ENCODE measurements around the gene CHRDL1.
"Not testable (repeated sequence)": the region's sequence is repeated elsewhere in the genome, so short reads cannot be mapped to it uniquely, and the experiment has no call there.

The CHRDL1 gene

DNA sequence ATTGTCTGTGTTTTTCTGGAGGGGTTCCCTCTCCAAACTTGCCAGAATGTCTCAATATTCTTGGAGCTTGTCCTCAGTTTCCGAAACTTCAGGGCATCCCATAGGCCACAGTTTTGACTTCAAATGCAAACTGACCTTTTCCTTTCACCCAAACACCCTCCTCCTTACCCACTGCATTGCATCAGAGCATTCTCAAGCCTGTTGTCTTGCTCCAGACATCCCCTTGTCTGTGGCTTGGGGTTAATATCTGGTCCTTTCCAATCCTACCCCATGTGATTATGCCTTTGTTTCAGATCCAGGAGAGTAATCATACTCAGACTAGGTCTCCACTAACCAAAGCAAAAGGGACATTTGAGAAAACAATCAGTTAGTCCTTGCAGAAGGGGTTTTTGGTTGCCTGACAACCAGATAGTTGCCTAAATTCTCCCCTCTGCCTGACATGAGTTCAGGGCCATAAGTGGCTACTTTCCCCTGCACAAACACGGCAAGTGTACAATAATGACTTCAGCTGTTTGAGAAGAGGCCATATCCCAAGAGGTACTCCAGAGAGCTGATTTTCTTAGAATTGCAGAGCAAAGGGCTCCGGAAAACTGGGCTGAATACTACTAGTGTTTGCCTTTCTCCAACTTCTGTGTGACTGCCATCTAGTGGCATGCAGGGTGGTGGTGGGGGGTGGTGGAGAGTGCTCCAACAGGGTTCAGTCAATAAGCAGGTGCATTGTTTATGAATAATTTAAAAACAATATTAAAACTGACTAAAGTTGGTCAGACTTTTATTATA is 130.2 kb downstream of the CHRDL1 start:
- no peak overlapping the region for H3K23ac ChIP-seq (ENCODE audit: low read depth, low read length, poor library complexity)
- no CpG with 5 or more reads among the region's 3 CpGs for WGBS, 2 donors (ENCODE audit: extremely low coverage in 2 of 2, insufficient read length in 2 of 2, insufficient replicate concordance in 1 of 2)
- DNase-seq (ENCODE audit: low spot score): no peak

DNA sequence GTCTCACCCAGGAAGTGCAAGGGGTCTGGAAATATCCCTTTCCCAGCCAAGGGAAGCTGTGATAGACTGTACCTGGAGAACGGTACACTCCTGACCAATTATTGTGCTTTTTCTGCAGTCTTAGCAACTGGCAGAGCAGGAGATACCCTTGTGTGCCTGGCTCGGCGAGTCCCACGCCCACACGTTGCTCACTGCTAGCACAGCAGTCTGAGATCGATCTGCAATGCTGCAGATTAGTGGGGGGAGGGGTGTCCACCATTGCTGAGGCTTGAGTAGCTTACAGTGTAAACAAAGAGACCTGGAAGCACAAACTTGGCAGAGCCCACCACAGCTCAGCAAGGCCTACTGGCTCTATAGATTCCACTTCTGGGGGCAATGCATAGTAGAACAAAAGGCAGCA is 138.5 kb downstream of the CHRDL1 start:
- Histone ChIP-seq H3K27me3 (ENCODE audit: control insufficient read depth in 3 of 3, insufficient read depth in 3 of 3, low read depth in 1 of 3, low read length in 3 of 3) (no peaks in the 10 kb centered on the region), H2AFZ (ENCODE audit: low read length) (peak overlapping the region; percentile 51), H3K14ac (ENCODE audit: low read length) (no peak overlapping the region), H2BK5ac (ENCODE audit: low read length) (no peak overlapping the region), H4K8ac (ENCODE audit: low read depth, low read length) (peak overlapping the region; percentile 17), H3K27ac (replicated peaks; ENCODE audit: low read length) (no peak overlapping the region), H3K18ac (ENCODE audit: low read length) (no peak overlapping the region), H2BK15ac (ENCODE audit: low read length) (no peak overlapping the region), H4K91ac (ENCODE audit: low read depth, low read length, poor library complexity) (no peak overlapping the region), H2BK120ac (ENCODE audit: low read depth, low read length) (no peak overlapping the region), H3K4me3 (ENCODE audit: low read length in 2 of 2) (no peak overlapping the region), H3K9me3 (replicated peaks in 1 of 2; ENCODE audit: control insufficient read depth in 2 of 2, insufficient read depth in 1 of 2, low read depth in 1 of 2, low read length in 2 of 2) (peaks cover 0 to 1% of the 10 kb centered on the region in 2 donors), H3K36me3 (replicated peaks in 1 of 2; ENCODE audit: control insufficient read depth in 2 of 2, insufficient read depth in 2 of 2, low read length in 2 of 2) (no peaks in the 10 kb centered on the region), H3K4me1 (ENCODE audit: control insufficient read depth in 2 of 2, insufficient read depth in 1 of 2, low read depth in 1 of 2, low read length in 2 of 2) (no peaks in the 10 kb centered on the region), H3K4ac (ENCODE audit: low read length) (no peak overlapping the region), H3K79me1 (ENCODE audit: low read depth, low read length) (no peaks in the 10 kb centered on the region), H3K9ac (ENCODE audit: low read depth, low read length, poor library complexity) (no peak overlapping the region), H3K4me2 (ENCODE audit: insufficient read depth, low read length, poor library complexity, severe bottlenecking) (no peak overlapping the region), H2AK5ac (ENCODE audit: low read depth, low read length) (no peak overlapping the region), H2BK12ac (ENCODE audit: low read length) (no peak overlapping the region), H3K23ac (ENCODE audit: low read depth, low read length, poor library complexity) (no peak overlapping the region)
- WGBS, 2 donors (ENCODE audit: extremely low coverage in 2 of 2, insufficient read length in 2 of 2, insufficient replicate concordance in 1 of 2): no CpG with 5 or more reads among the region's 6 CpGs
- DNase-seq (ENCODE audit: low spot score): no peak

More for the DNA sequence above, 130.2 kb downstream of the CHRDL1 start:
- Histone ChIP-seq H3K4ac (ENCODE audit: low read length) (no peak overlapping the region), H2BK120ac (ENCODE audit: low read depth, low read length) (no peak overlapping the region), H3K27ac (replicated peaks; ENCODE audit: low read length) (no peak overlapping the region), H3K4me1 (ENCODE audit: control insufficient read depth in 2 of 2, insufficient read depth in 1 of 2, low read depth in 1 of 2, low read length in 2 of 2) (peaks cover 5 to 7% of the 10 kb centered on the region in 2 donors), H2BK5ac (ENCODE audit: low read length) (no peak overlapping the region), H3K27me3 (ENCODE audit: control insufficient read depth in 3 of 3, insufficient read depth in 3 of 3, low read depth in 1 of 3, low read length in 3 of 3) (no peaks in the 10 kb centered on the region), H3K79me1 (ENCODE audit: low read depth, low read length) (no peaks in the 10 kb centered on the region), H3K36me3 (replicated peaks in 1 of 2; ENCODE audit: control insufficient read depth in 2 of 2, insufficient read depth in 2 of 2, low read length in 2 of 2) (no peaks in the 10 kb centered on the region), H3K14ac (ENCODE audit: low read length) (no peak overlapping the region), H2AFZ (ENCODE audit: low read length) (no peak overlapping the region), H4K8ac (ENCODE audit: low read depth, low read length) (no peak overlapping the region), H3K4me3 (ENCODE audit: low read length in 2 of 2) (no peak overlapping the region), H3K18ac (ENCODE audit: low read length) (no peak overlapping the region), H2BK15ac (ENCODE audit: low read length) (no peak overlapping the region), H3K9ac (ENCODE audit: low read depth, low read length, poor library complexity) (no peak overlapping the region), H3K9me3 (replicated peaks in 1 of 2; ENCODE audit: control insufficient read depth in 2 of 2, insufficient read depth in 1 of 2, low read depth in 1 of 2, low read length in 2 of 2) (no peaks in the 10 kb centered on the region), H4K91ac (ENCODE audit: low read depth, low read length, poor library complexity) (no peak overlapping the region), H3K4me2 (ENCODE audit: insufficient read depth, low read length, poor library complexity, severe bottlenecking) (no peak overlapping the region), H2BK12ac (ENCODE audit: low read length) (no peak overlapping the region), H2AK5ac (ENCODE audit: low read depth, low read length) (no peak overlapping the region)

DNA sequence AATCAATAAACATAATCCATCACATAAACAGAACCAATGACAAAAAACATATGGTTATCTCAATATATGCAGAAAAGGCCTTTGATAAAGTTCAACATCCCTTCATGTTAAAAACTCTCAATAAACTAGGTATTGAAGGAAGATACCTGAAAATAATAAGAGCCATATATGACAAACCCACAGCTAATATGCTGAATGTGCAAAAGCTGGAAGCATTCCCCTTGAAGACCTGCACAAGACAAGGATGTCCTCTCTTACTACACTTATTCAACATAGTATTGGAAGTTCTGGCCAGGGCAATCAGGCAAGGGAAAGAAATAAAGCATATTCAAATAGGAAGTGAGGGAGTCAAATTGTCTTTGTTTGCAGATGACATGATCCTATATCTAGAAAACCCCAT is 141.3 kb downstream of the CHRDL1 start:
- not testable (repeated sequence) for H3K27me3 ChIP-seq (ENCODE audit: control insufficient read depth in 3 of 3, insufficient read depth in 3 of 3, low read depth in 1 of 3, low read length in 3 of 3); H2BK12ac ChIP-seq (ENCODE audit: low read length); H3K4me3 ChIP-seq (ENCODE audit: low read length in 2 of 2); H3K18ac ChIP-seq (ENCODE audit: low read length); H3K23ac ChIP-seq (ENCODE audit: low read depth, low read length, poor library complexity); H3K4me1 ChIP-seq (ENCODE audit: control insufficient read depth in 2 of 2, insufficient read depth in 1 of 2, low read depth in 1 of 2, low read length in 2 of 2); H2BK120ac ChIP-seq (ENCODE audit: low read depth, low read length); DNase-seq (ENCODE audit: low spot score); H2AK5ac ChIP-seq (ENCODE audit: low read depth, low read length); H3K4me2 ChIP-seq (ENCODE audit: insufficient read depth, low read length, poor library complexity, severe bottlenecking); H3K9ac ChIP-seq (ENCODE audit: low read depth, low read length, poor library complexity); H3K36me3 ChIP-seq (replicated peaks in 1 of 2; ENCODE audit: control insufficient read depth in 2 of 2, insufficient read depth in 2 of 2, low read length in 2 of 2); H3K27ac ChIP-seq (replicated peaks; ENCODE audit: low read length); H3K4ac ChIP-seq (ENCODE audit: low read length); H3K79me1 ChIP-seq (ENCODE audit: low read depth, low read length); H3K9me3 ChIP-seq (replicated peaks in 1 of 2; ENCODE audit: control insufficient read depth in 2 of 2, insufficient read depth in 1 of 2, low read depth in 1 of 2, low read length in 2 of 2); H4K8ac ChIP-seq (ENCODE audit: low read depth, low read length); H2BK5ac ChIP-seq (ENCODE audit: low read length); H4K91ac ChIP-seq (ENCODE audit: low read depth, low read length, poor library complexity); H3K14ac ChIP-seq (ENCODE audit: low read length); H2BK15ac ChIP-seq (ENCODE audit: low read length); H2AFZ ChIP-seq (ENCODE audit: low read length)

DNA sequence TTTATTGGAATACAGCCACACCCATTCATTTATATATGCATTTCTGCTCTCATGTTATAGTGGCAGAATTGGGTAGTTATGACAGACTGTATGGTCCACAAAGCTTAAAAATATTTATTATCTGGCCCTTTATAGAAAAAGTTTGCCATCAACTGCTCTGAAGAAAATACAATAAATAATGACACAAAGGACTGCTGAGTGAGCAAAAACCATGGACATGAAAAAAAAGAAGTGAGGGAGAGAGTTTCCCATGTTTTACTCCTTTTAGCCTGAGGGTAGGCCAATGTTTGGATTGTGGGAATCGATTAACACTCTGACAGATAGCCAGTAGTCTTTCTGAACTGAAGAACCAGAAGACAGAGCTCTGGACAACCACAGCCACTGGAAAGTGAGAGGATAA is 149.2 kb downstream of the CHRDL1 start:
- no peak for DNase-seq (ENCODE audit: low spot score)
- Histone ChIP-seq H3K4me1 (ENCODE audit: control insufficient read depth in 2 of 2, insufficient read depth in 1 of 2, low read depth in 1 of 2, low read length in 2 of 2) (no peaks in the 10 kb centered on the region), H3K4me2 (ENCODE audit: insufficient read depth, low read length, poor library complexity, severe bottlenecking) (no peak overlapping the region), H2BK120ac (ENCODE audit: low read depth, low read length) (no peak overlapping the region), H2BK12ac (ENCODE audit: low read length) (no peak overlapping the region), H3K27ac (replicated peaks; ENCODE audit: low read length) (no peak overlapping the region), H3K36me3 (replicated peaks in 1 of 2; ENCODE audit: control insufficient read depth in 2 of 2, insufficient read depth in 2 of 2, low read length in 2 of 2) (no peaks in the 10 kb centered on the region), H4K91ac (ENCODE audit: low read depth, low read length, poor library complexity) (no peak overlapping the region), H3K18ac (ENCODE audit: low read length) (no peak overlapping the region), H2AFZ (ENCODE audit: low read length) (no peak overlapping the region), H3K79me1 (ENCODE audit: low read depth, low read length) (no peaks in the 10 kb centered on the region), H3K27me3 (ENCODE audit: control insufficient read depth in 3 of 3, insufficient read depth in 3 of 3, low read depth in 1 of 3, low read length in 3 of 3) (no peaks in the 10 kb centered on the region), H3K14ac (ENCODE audit: low read length) (no peak overlapping the region), H3K23ac (ENCODE audit: low read depth, low read length, poor library complexity) (no peak overlapping the region), H2AK5ac (ENCODE audit: low read depth, low read length) (no peak overlapping the region), H3K4me3 (ENCODE audit: low read length in 2 of 2) (no peak overlapping the region), H3K9ac (ENCODE audit: low read depth, low read length, poor library complexity) (no peak overlapping the region), H3K9me3 (replicated peaks in 1 of 2; ENCODE audit: control insufficient read depth in 2 of 2, insufficient read depth in 1 of 2, low read depth in 1 of 2, low read length in 2 of 2) (no peaks in the 10 kb centered on the region), H4K8ac (ENCODE audit: low read depth, low read length) (no peak overlapping the region), H2BK15ac (ENCODE audit: low read length) (no peak overlapping the region), H3K4ac (ENCODE audit: low read length) (no peak overlapping the region), H2BK5ac (ENCODE audit: low read length) (no peak overlapping the region)
- no CpG with 5 or more reads among the region's 1 CpG for WGBS, 2 donors (ENCODE audit: extremely low coverage in 2 of 2, insufficient read length in 2 of 2, insufficient replicate concordance in 1 of 2)
